HCT116 (cell line): ENCODE results near the gene ZNF30. TPM values are rescaled to one million over a fixed set of nuclear protein-coding genes. Genes with fewer than 3 reads are reported as not detected.
"Not testable (repeated sequence)": the region's sequence is repeated elsewhere in the genome, so short reads cannot be mapped to it uniquely, and the experiment has no call there.

Experiments used
- ATAC-seq: fragments of 200-7000 bp; cut with Tn5 transposase; 2 replicates; pipeline ENCODE4 v1.9.1; 2020; ENCODE audit warnings: mild to moderate bottlenecking, moderate library complexity
- BruUV-seq: library from RNA; stranded (reverse); fragments of 400-500 nt; replicated peaks from 2 replicates; lab custom pipeline; 2021; lab: Mats Ljungman, UMichigan
- CTCF ChIA-PET: fragments of 300-600 bp; sonication (Branson Sonifier 250); formaldehyde crosslinking; loops from one replicate; lab custom pipeline; 2021; ENCODE audit warnings: antibody characterized with exemption; lab: Charles Lee
- POLR2A ChIA-PET: fragments of 300-600, 350-600 bp; sonication (Branson Sonifier 250); formaldehyde crosslinking; loops from one replicate; lab custom pipeline; 2021; ENCODE audit warnings: antibody characterized with exemption; lab: Charles Lee
- RAD21 ChIA-PET, 2 experiments: fragments of 300-600 bp; sonication (Branson Sonifier 250); formaldehyde crosslinking; loops; one replicate each; lab custom pipeline; 2023; ENCODE audit warnings: low total read pairs in 2 of 2; ENCODE audit not compliant: uncharacterized antibody in 2 of 2, unreplicated experiment in 2 of 2, low non-redundant PET in 1 of 2; lab: Charles Lee
- DNase-seq: peaks from one replicate; pipeline ENCODE4 v3.0.0-alpha.2; 2010; ENCODE audit warnings: low read depth, low spot score
- H2AFZ ChIP-seq: fragments of 200-600 bp; shearing (Covaris generic), sonication (generic); 2 replicates; pipeline ENCODE4 v1.6.1; 2017; ENCODE audit warnings: low read depth, mixed run types, mixed read lengths, antibody characterized with exemption, low read length; ENCODE audit not compliant: poor library complexity, severe bottlenecking
- H3K27ac ChIP-seq: 2 replicates; pipeline ENCODE4 v1.5.1; 2012; ENCODE audit warnings: low read depth, low read length
- H3K27me3 ChIP-seq: fragments of 200-600 bp; sonication (generic); 2 replicates; pipeline ENCODE4 v1.6.1; 2016; ENCODE audit warnings: mixed run types, low read length, mixed read lengths; ENCODE audit not compliant: insufficient read depth
- H3K36me3 ChIP-seq, 2 experiments: fragments of 200-500 bp in 1 of 2; fragments of 200-600 bp in 1 of 2; sonication (Bioruptor generic) in 1 of 2; sonication (generic) in 1 of 2; 2 replicates each; pipeline versions ENCODE4 v1.5.1 to v1.6.1; 2014 to 2016; ENCODE audit warnings: low read length in 2 of 2, inconsistent platforms in 1 of 2, mixed read lengths in 1 of 2, mixed run types in 1 of 2; ENCODE audit not compliant: insufficient read depth in 2 of 2, control insufficient read depth in 1 of 2
- H3K4me1 ChIP-seq, 2 experiments: fragments of 200-600 bp in 1 of 2; sonication (generic) in 1 of 2; 2 replicates each; pipeline versions ENCODE4 v1.5.1 to v1.6.1; 2012 to 2017; ENCODE audit warnings: low read length in 2 of 2, inconsistent platforms in 1 of 2, mild to moderate bottlenecking in 1 of 2, mixed read lengths in 1 of 2, mixed run types in 1 of 2, moderate library complexity in 1 of 2; ENCODE audit not compliant: insufficient read depth in 2 of 2, control insufficient read depth in 1 of 2
- H3K4me2 ChIP-seq: fragments of 200-600 bp; sonication (generic); 2 replicates; pipeline ENCODE4 v1.6.1; 2017; ENCODE audit warnings: mixed run types, low read length, mixed read lengths
- H3K4me3 ChIP-seq, 2 experiments: fragments of 200-600 bp in 1 of 2; sonication (generic) in 1 of 2; replicated peaks in 1 of 2; 2 replicates each; pipeline ENCODE4 v1.5.1; 2011 to 2016; ENCODE audit warnings: low read length in 2 of 2, control low read depth in 1 of 2, low read depth in 1 of 2, mild to moderate bottlenecking in 1 of 2, mixed read lengths in 1 of 2, mixed run types in 1 of 2
- H3K79me2 ChIP-seq: fragments of 200-600 bp; sonication (generic); 2 replicates; pipeline ENCODE4 v1.6.1; 2017; ENCODE audit warnings: mild to moderate bottlenecking, mixed run types, low read length, moderate library complexity, mixed read lengths; ENCODE audit not compliant: insufficient read depth
- H3K9ac ChIP-seq: fragments of 200-600 bp; sonication (generic); 2 replicates; pipeline ENCODE4 v1.6.1; 2016; ENCODE audit warnings: low read length, mixed read lengths
- H3K9me2 ChIP-seq: fragments of 200-600 bp; sonication (generic), shearing (Covaris generic); 2 replicates; pipeline ENCODE4 v1.6.1; 2017; ENCODE audit warnings: mixed run types, mild to moderate bottlenecking, moderate library complexity; ENCODE audit not compliant: insufficient read depth
- H3K9me3 ChIP-seq, 2 experiments: fragments of 200-500 bp in 1 of 2; fragments of 200-600 bp in 1 of 2; sonication (Bioruptor generic) in 1 of 2; sonication (generic) in 1 of 2; 2 replicates each; pipeline ENCODE4 v1.6.1; 2014 to 2017; ENCODE audit warnings: low read length in 2 of 2, mixed read lengths in 2 of 2, inconsistent platforms in 1 of 2, low read depth in 1 of 2, mild to moderate bottlenecking in 1 of 2, mixed run types in 1 of 2, moderate library complexity in 1 of 2; ENCODE audit not compliant: control insufficient read depth in 1 of 2, insufficient read depth in 1 of 2
- H4K20me1 ChIP-seq: fragments of 200-600 bp; sonication (generic), shearing (Covaris generic); 2 replicates; pipeline ENCODE4 v1.6.1; 2017; ENCODE audit warnings: mixed run types, mild to moderate bottlenecking, moderate library complexity; ENCODE audit not compliant: insufficient read depth
- ATF3 ChIP-seq: IDR thresholded peaks from 2 replicates; pipeline ENCODE4 v1.6.1; 2012
- CBX3 ChIP-seq: IDR thresholded peaks from 2 replicates; pipeline ENCODE4 v1.6.1; 2012; ENCODE audit warnings: low read depth
- ELF1 ChIP-seq: IDR thresholded peaks from 2 replicates; pipeline ENCODE4 v1.6.1; 2012; ENCODE audit warnings: low read depth, borderline replicate concordance
- FOSL1 ChIP-seq: IDR thresholded peaks from 2 replicates; pipeline ENCODE4 v1.6.1; 2012; ENCODE audit warnings: low read depth
- JUND ChIP-seq: IDR thresholded peaks from 2 replicates; pipeline ENCODE4 v1.6.1; 2012
- SIN3A ChIP-seq: IDR thresholded peaks from 2 replicates; pipeline ENCODE4 v1.6.1; 2012; ENCODE audit warnings: low read depth
- TCF7L2 ChIP-seq: IDR thresholded peaks from 2 replicates; pipeline ENCODE4 v1.7.0; 2011; ENCODE audit warnings: borderline replicate concordance, inconsistent platforms; ENCODE audit not compliant: insufficient read depth, insufficient read length; ENCODE audit errors: extremely low read depth
- intact Hi-C: fragments of 100-400 bp; cut with micrococcal nuclease; formaldehyde crosslinking; loops from 2 replicates; pipeline ENCODE4 v1.10.0; 2022
- total RNA-seq: library from RNA; stranded (reverse); gene quantifications from one replicate; pipeline ENCODE4 v1.2.1, GENCODE V29; 2021; ENCODE audit not compliant: unreplicated experiment

Gene ZNF30
- total RNA-seq, 1 experiment from 2014 or later, result 4.1 TPM

GRCh38 chr19:34992582-34992981 is 65.9 kb downstream of the ZNF30 start:
- H3K27ac ChIP-seq, POLR2A ChIA-PET, H4K20me1 ChIP-seq, H3K9ac ChIP-seq, CTCF ChIA-PET, H2AFZ ChIP-seq, H3K4me2 ChIP-seq, DNase-seq, ATAC-seq, H3K9me2 ChIP-seq, H3K9me3 ChIP-seq, RAD21 ChIA-PET, intact Hi-C loops, H3K4me3 ChIP-seq, H3K36me3 ChIP-seq, H3K4me1 ChIP-seq, H3K79me2 ChIP-seq, BruUV-seq, H3K27me3 ChIP-seq: not testable (repeated sequence)

GRCh38 chr19:34994286-34994642 is 67.6 kb downstream of the ZNF30 start:
- BruUV-seq, result no TSS peak
- TF ChIP-seq TCF7L2 (no peak), ATF3 (no peak), FOSL1 (no peak), CBX3 (no peak), SIN3A (no peak), JUND (no peak), ELF1 (no peak)
- Histone ChIP-seq H4K20me1 (no peaks in the 10 kb centered on the region), H3K27ac (no peak overlapping the region), H3K36me3 (no peaks in the 10 kb centered on the region), H3K4me2 (no peak overlapping the region), H3K4me3 (no peak overlapping the region), H3K9me2 (no peaks in the 10 kb centered on the region), H3K9ac (no peak overlapping the region), H2AFZ (no peak overlapping the region), H3K79me2 (no peaks in the 10 kb centered on the region), H3K4me1 (peaks cover 8% of the 10 kb centered on the region in 2 experiments; a peak in 3 of 4 replicates), H3K9me3 (no peaks in the 10 kb centered on the region), H3K27me3 (no peaks in the 10 kb centered on the region)
- ChIA-PET RAD21 (no interaction called here), POLR2A (no interaction called here), CTCF (no interaction called here)
- DNase-seq, result no peak
- intact Hi-C loops, result no loop called here
- no peak for ATAC-seq

Other genes starting within 250 kb of the ZNF30 start
- gene SCGB2B2, start 249.7 kb upstream of the ZNF30 start, total RNA-seq, result 0.27 TPM
- 9.9 TPM for gene ZNF302, start 249.2 kb upstream of the ZNF30 start, total RNA-seq
- gene ZNF181, start 192.7 kb upstream of the ZNF30 start, total RNA-seq, result 4.0 TPM
- gene ZNF599, start 153.7 kb upstream of the ZNF30 start, total RNA-seq, result 2.2 TPM
- gene ZNF792, start 37.3 kb downstream of the ZNF30 start, total RNA-seq, result 3.6 TPM
- gene GRAMD1A, start 73.4 kb downstream of the ZNF30 start, total RNA-seq, result 75.4 TPM
- gene SCN1B, start 103.6 kb downstream of the ZNF30 start, total RNA-seq, result 6.6 TPM
- 0.32 TPM for gene HPN, start 114.8 kb downstream of the ZNF30 start, total RNA-seq
- 17.4 TPM for gene FXYD3, start 188.9 kb downstream of the ZNF30 start, total RNA-seq
- 0.32 TPM for gene LGI4, start 208.2 kb downstream of the ZNF30 start, total RNA-seq
- 7.8 TPM for gene FXYD1, start 211.9 kb downstream of the ZNF30 start, total RNA-seq
- gene FXYD7, start 216.4 kb downstream of the ZNF30 start, total RNA-seq, result 0.71 TPM
- gene FXYD5, start 227.8 kb downstream of the ZNF30 start, total RNA-seq, result 123 TPM